ENCODE results near the gene TOMT.

TOMT gene

DNA sequence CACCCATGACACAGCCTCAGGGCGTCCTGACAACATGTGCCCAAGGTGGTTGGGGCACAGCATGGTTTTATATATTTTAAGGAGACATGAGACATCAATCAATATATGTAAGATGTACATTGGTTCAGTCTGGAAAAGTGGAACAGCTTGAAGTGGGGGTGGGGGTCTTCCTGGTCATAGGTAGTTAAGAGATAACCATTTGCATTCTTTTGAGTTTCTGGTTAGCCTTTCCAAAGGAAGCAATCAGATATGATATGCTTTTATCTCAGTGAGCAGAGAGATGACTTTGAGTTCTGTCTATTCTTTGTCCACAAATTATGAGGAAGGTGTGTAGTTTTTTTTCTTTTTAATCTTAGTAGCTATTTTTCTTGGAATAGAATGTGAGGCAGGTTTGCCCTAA is 16.9 kb downstream of the TOMT start:
- Mint-ChIP-seq H3K27ac (no peak overlapping the region), H3K4me3 (no peak overlapping the region), H3K9me3 (peaks cover 6% of the 10 kb centered on the region), H3K27me3 (ENCODE audit: low read depth) (no peaks in the 10 kb centered on the region), H3K36me3 (ENCODE audit: low read depth) (no peaks in the 10 kb centered on the region), H3K4me1 (peaks cover 9% of the 10 kb centered on the region)
- TF ChIP-seq, protein P1, sequence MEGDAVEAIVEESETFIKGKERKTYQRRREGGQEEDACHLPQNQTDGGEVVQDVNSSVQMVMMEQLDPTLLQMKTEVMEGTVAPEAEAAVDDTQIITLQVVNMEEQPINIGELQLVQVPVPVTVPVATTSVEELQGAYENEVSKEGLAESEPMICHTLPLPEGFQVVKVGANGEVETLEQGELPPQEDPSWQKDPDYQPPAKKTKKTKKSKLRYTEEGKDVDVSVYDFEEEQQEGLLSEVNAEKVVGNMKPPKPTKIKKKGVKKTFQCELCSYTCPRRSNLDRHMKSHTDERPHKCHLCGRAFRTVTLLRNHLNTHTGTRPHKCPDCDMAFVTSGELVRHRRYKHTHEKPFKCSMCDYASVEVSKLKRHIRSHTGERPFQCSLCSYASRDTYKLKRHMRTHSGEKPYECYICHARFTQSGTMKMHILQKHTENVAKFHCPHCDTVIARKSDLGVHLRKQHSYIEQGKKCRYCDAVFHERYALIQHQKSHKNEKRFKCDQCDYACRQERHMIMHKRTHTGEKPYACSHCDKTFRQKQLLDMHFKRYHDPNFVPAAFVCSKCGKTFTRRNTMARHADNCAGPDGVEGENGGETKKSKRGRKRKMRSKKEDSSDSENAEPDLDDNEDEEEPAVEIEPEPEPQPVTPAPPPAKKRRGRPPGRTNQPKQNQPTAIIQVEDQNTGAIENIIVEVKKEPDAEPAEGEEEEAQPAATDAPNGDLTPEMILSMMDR (IDR thresholded peaks at IDR 0.05; ENCODE audit: unreplicated experiment in 3 of 3): no peak

DNA sequence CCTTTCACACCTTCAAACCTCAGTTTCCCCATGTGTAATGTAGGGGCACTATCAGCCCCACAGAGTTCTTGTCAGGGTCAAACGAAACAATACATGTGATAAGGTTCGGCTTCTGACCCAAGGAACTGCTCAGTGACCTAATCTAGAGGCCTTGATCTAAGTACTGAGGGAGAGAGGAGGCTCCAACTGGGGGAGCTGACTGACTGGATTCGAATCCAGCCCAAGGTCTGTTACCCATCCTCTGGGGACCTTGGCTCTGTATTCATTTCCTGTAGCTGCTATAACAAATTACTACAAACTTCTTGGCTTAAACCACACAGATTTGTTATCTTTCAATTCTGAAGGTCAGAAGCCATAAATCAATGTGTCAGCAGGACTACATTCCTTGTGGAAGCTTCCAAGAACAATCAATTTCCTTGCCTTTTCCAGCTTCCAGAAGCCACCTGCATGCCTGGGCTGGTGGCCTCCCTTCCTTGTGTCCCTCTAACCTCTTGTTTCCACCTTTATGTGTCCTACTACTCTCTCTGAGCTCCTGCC is 17.5 kb downstream of the TOMT start:
- no peak overlapping the region for H3K4me3 Mint-ChIP-seq
- TF ChIP-seq, protein P1 (IDR thresholded peaks at IDR 0.05; ENCODE audit: unreplicated experiment in 3 of 3): no peak
- H3K4me1 Mint-ChIP-seq: peaks cover 9% of the 10 kb centered on the region
- no peaks in the 10 kb centered on the region for H3K36me3 Mint-ChIP-seq (ENCODE audit: low read depth)
- no peak overlapping the region for H3K27ac Mint-ChIP-seq
- H3K27me3 Mint-ChIP-seq (ENCODE audit: low read depth): no peaks in the 10 kb centered on the region
- H3K9me3 Mint-ChIP-seq: peaks cover 10% of the 10 kb centered on the region

DNA sequence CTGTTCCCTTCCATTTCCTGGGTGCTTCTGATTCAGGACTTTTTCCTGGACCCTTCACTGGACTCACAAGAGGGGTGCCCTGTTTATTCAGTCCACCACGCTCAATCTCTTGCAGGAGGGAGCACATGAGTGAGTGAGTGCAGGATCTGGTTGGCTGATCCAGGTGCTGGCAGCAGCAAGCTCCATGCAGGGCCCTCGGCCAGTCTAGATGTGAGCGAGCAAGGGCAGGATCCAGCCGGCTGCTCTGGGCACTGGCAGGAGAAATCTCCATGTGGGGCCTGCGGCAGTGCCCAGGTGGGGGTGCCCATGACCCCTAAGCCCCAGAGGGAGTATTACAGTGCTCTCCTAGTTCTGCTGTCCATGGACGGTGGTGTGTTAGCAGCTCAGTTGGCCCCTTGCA is 18.3 kb downstream of the TOMT start:
- H3K9me3 Mint-ChIP-seq: peaks cover 18% of the 10 kb centered on the region
- H3K4me3 Mint-ChIP-seq: no peak overlapping the region
- no peak overlapping the region for H3K27ac Mint-ChIP-seq
- H3K27me3 Mint-ChIP-seq (ENCODE audit: low read depth): peaks cover 6% of the 10 kb centered on the region
- TF ChIP-seq, protein P1 (IDR thresholded peaks at IDR 0.05; ENCODE audit: unreplicated experiment in 3 of 3): no peak
- peaks cover under 1% of the 10 kb centered on the region for H3K4me1 Mint-ChIP-seq
- H3K36me3 Mint-ChIP-seq (ENCODE audit: low read depth): peaks cover 2% of the 10 kb centered on the region

DNA sequence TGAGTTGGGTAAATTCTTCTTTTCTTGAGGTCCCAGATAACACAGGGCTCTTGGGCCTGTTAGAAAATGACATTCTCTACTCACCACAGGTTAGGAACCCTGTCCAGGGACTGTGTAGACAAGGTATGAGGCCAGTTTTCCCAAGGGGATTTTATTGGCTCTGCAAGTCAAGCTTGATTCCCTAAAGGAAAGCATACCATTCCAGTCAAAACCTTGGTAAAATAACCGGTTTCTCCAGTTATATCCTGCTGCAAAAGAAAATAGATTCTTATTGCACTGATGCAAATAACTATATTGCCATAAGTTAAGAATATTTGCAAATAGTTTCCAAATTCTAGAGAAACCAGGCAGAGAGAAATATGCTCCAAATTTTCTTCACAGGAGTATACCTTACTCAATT is 20.2 kb downstream of the TOMT start:
- Mint-ChIP-seq H3K4me3 (no peak overlapping the region), H3K4me1 (no peaks in the 10 kb centered on the region), H3K36me3 (ENCODE audit: low read depth) (peaks cover 5% of the 10 kb centered on the region), H3K9me3 (peaks cover 26% of the 10 kb centered on the region), H3K27me3 (ENCODE audit: low read depth) (peaks cover 14% of the 10 kb centered on the region), H3K27ac (no peak overlapping the region)
- TF ChIP-seq, protein P1 (IDR thresholded peaks at IDR 0.05; ENCODE audit: unreplicated experiment in 3 of 3): no peak

DNA sequence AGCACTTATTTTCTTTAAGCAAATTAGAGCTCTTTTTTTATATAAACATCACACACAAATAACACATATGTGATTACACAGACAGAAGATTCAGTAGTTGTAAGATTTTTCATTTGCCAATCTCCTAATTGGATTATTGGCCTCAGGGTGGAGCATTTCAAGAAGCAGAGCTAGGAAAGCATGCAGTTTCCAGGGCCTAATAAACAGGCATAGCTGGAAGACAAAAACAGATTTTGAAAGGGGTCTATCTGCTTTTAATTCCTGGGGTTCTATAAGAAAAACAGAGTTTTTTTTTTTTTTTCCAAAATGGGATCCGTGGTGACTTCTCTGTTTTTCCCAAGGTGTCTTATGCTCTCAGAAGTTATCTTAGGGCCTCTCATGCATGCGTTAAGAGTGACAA is 22.2 kb downstream of the TOMT start:
- Mint-ChIP-seq H3K27ac (no peak overlapping the region), H3K4me1 (no peaks in the 10 kb centered on the region), H3K27me3 (ENCODE audit: low read depth) (peaks cover 21% of the 10 kb centered on the region), H3K4me3 (no peak overlapping the region), H3K36me3 (ENCODE audit: low read depth) (peaks cover 5% of the 10 kb centered on the region), H3K9me3 (peaks cover 26% of the 10 kb centered on the region)
- TF ChIP-seq, protein P1 (IDR thresholded peaks at IDR 0.05; ENCODE audit: unreplicated experiment in 3 of 3): no peak

DNA sequence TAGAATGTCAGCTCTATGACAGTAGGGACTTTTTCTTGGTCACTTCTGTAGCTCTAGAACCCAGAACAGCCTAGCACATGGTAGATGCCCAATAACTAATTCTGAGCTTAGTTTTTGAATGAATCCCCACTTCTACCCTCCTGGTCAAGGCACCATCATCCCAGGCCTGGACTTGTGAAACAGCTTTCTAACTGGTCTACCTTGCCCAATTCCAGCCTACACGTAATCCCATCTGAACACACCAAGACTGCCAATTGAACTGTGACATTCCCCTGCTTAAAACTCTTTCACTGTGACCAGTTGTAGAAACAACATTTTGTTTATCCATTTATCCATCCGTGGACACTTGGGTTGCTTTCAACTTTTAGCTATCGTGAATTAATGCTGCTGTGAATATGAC is 23.7 kb downstream of the TOMT start:
- Mint-ChIP-seq H3K27me3 (ENCODE audit: low read depth) (peaks cover 27% of the 10 kb centered on the region), H3K4me1 (no peaks in the 10 kb centered on the region), H3K9me3 (peaks cover 28% of the 10 kb centered on the region), H3K27ac (no peak overlapping the region), H3K36me3 (ENCODE audit: low read depth) (peaks cover 5% of the 10 kb centered on the region), H3K4me3 (no peak overlapping the region)
- TF ChIP-seq, protein P1 (IDR thresholded peaks at IDR 0.05; ENCODE audit: unreplicated experiment in 3 of 3): no peak
